Measurements from ENCODE around the gene BSPRY.

The BSPRY gene

GRCh38 chr9:113350107-113350661 lies 843 bp downstream of the BSPRY start:
- DNase-seq (no peak), ATAC-seq (ENCODE audit: insufficient read depth, low read depth) (no peak)
- Histone ChIP-seq H2AFZ (ENCODE audit: low read depth, low read length) (no peak overlapping the region), H3K4me1 (ENCODE audit: insufficient read depth, low read length) (peaks cover 5% of the 10 kb centered on the region; the same call in 1 of the 2 replicates), H3K27me3 (ENCODE audit: insufficient read depth, low read length, poor library complexity) (peaks cover 32% of the 10 kb centered on the region), H3K36me3 (ENCODE audit: insufficient read depth, low read length) (no peaks in the 10 kb centered on the region), H3K79me2 (ENCODE audit: insufficient read depth, low read length) (no peaks in the 10 kb centered on the region), H3K4me3 (ENCODE audit: low read depth in 1 of 2, low read length in 2 of 2) (no peak overlapping the region), H4K20me1 (ENCODE audit: insufficient read depth, low read length) (no peaks in the 10 kb centered on the region), H3K27ac (ENCODE audit: low read length) (no peak overlapping the region), H3K9ac (ENCODE audit: low read depth, low read length) (no peak overlapping the region), H3K4me2 (ENCODE audit: insufficient read depth, low read length) (peak overlapping the region; percentile 50), H3K9me3 (ENCODE audit: insufficient read depth, low read length, severe bottlenecking) (no peaks in the 10 kb centered on the region)
- no peak for TF ChIP-seq CTCF (IDR thresholded peaks at IDR 0.05; ENCODE audit: borderline replicate concordance, extremely low read depth, low read length, poor library complexity, severe bottlenecking)
- no peak for TF ChIP-seq EZH2 (IDR thresholded peaks at IDR 0.05; ENCODE audit: borderline replicate concordance, low read depth, low read length, severe bottlenecking)

- H3K4me2 ChIP-seq (ENCODE audit: insufficient read depth, low read length) = no peak overlapping the region
- H3K27ac ChIP-seq (ENCODE audit: low read length) = no peak overlapping the region
- no peaks in the 10 kb centered on the region for H4K20me1 ChIP-seq (ENCODE audit: insufficient read depth, low read length)
- TF ChIP-seq EZH2 (IDR thresholded peaks at IDR 0.05; ENCODE audit: borderline replicate concordance, low read depth, low read length, severe bottlenecking) = no peak
- TF ChIP-seq CTCF (IDR thresholded peaks at IDR 0.05; ENCODE audit: borderline replicate concordance, extremely low read depth, low read length, poor library complexity, severe bottlenecking) = no peak
- no peak for ATAC-seq (ENCODE audit: insufficient read depth, low read depth)
- no peaks in the 10 kb centered on the region for H3K36me3 ChIP-seq (ENCODE audit: insufficient read depth, low read length)
- no peak for DNase-seq
- H3K27me3 ChIP-seq (ENCODE audit: insufficient read depth, low read length, poor library complexity) = peaks cover 32% of the 10 kb centered on the region
- H3K79me2 ChIP-seq (ENCODE audit: insufficient read depth, low read length) = no peaks in the 10 kb centered on the region
- no peak overlapping the region for H3K4me3 ChIP-seq (ENCODE audit: low read depth in 1 of 2, low read length in 2 of 2)
- no peak overlapping the region for H2AFZ ChIP-seq (ENCODE audit: low read depth, low read length)
- H3K9me3 ChIP-seq (ENCODE audit: insufficient read depth, low read length, severe bottlenecking) = no peaks in the 10 kb centered on the region
- H3K9ac ChIP-seq (ENCODE audit: low read depth, low read length) = no peak overlapping the region
- peaks cover 5% of the 10 kb centered on the region; the same call in 1 of the 2 replicates for H3K4me1 ChIP-seq (ENCODE audit: insufficient read depth, low read length)
Measured at GRCh38 chr9:113350937-113351336, 1.6 kb downstream of the BSPRY start.

GRCh38 chr9:113352006-113352405 lies 2.7 kb downstream of the BSPRY start:
- ATAC-seq (ENCODE audit: insufficient read depth, low read depth) (no peak), DNase-seq (no peak)
- no peak overlapping the region for H3K4me2 ChIP-seq (ENCODE audit: insufficient read depth, low read length)
- no peaks in the 10 kb centered on the region for H3K36me3 ChIP-seq (ENCODE audit: insufficient read depth, low read length)
- no peaks in the 10 kb centered on the region for H3K9me3 ChIP-seq (ENCODE audit: insufficient read depth, low read length, severe bottlenecking)
- no peak for TF ChIP-seq CTCF (IDR thresholded peaks at IDR 0.05; ENCODE audit: borderline replicate concordance, extremely low read depth, low read length, poor library complexity, severe bottlenecking)
- TF ChIP-seq EZH2 (IDR thresholded peaks at IDR 0.05; ENCODE audit: borderline replicate concordance, low read depth, low read length, severe bottlenecking) = no peak
- H3K4me3 ChIP-seq (ENCODE audit: low read depth in 1 of 2, low read length in 2 of 2) = no peak overlapping the region
- peaks cover 35% of the 10 kb centered on the region for H3K27me3 ChIP-seq (ENCODE audit: insufficient read depth, low read length, poor library complexity)
- H4K20me1 ChIP-seq (ENCODE audit: insufficient read depth, low read length) = no peaks in the 10 kb centered on the region
- no peak overlapping the region for H3K27ac ChIP-seq (ENCODE audit: low read length)
- no peak overlapping the region for H3K9ac ChIP-seq (ENCODE audit: low read depth, low read length)
- no peaks in the 10 kb centered on the region for H3K79me2 ChIP-seq (ENCODE audit: insufficient read depth, low read length)
- peaks cover 5% of the 10 kb centered on the region; the same call in 1 of the 2 replicates for H3K4me1 ChIP-seq (ENCODE audit: insufficient read depth, low read length)
- no peak overlapping the region for H2AFZ ChIP-seq (ENCODE audit: low read depth, low read length)

Measured in DND-41 (cell line).